ENCODE measurements around the gene KCNMA1. TPM values are rescaled to one million over a fixed set of nuclear protein-coding genes. Genes with fewer than 3 reads are reported as not detected.

KCNMA1 gene
- polyA plus RNA-seq, 1 experiment: 21.4 TPM

GRCh38 chr10:77313066-77313750 lies 324.4 kb downstream of the KCNMA1 start:
- POLR2A ChIA-PET: no interaction called here
- TF ChIP-seq CTCF (IDR thresholded peaks at IDR 0.05; ENCODE audit: insufficient read depth, low read depth, low read length): no peak
- CTCF ChIA-PET: interaction anchor here (0.6 kb wide), 1 partner anchor 148 kb away, joined by 3 read pairs; no protein-coding TSS in a partner anchor
- no peaks in the 10 kb centered on the region for H3K27me3 ChIP-seq (ENCODE audit: control insufficient read depth, insufficient read depth, low read length)
- H3K36me3 ChIP-seq (ENCODE audit: control insufficient read depth, insufficient read depth, low read length): no peaks in the 10 kb centered on the region
- H3K4me3 ChIP-seq (ENCODE audit: low read depth, low read length): no peak overlapping the region
- DNase-seq (ENCODE audit: low read depth): no peak

DNA sequence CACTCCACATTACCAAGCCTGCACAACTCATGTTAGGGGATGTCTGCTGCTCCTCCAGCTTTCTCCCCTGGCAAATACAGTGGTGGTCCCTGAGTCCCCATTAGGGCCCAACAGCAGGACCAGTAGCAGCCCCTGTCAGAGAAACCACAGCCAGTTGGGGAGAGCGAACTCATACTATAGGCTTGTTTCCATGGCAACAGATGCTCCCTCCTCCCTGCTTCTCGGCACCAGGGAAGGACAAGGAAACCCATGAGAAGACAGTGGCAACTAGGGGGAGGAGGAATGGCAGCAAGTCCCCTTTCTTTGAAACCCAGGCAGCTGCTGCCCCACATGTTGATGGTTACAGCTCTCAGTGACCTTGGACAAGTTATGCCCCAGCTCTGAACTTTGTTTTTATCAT lies 326.4 kb downstream of the KCNMA1 start:
- no peak for TF ChIP-seq CTCF (IDR thresholded peaks at IDR 0.05; ENCODE audit: insufficient read depth, low read depth, low read length)
- Histone ChIP-seq H3K4me3 (ENCODE audit: low read depth, low read length) (no peak overlapping the region), H3K36me3 (ENCODE audit: control insufficient read depth, insufficient read depth, low read length) (no peaks in the 10 kb centered on the region), H3K27me3 (ENCODE audit: control insufficient read depth, insufficient read depth, low read length) (no peaks in the 10 kb centered on the region)
- ChIA-PET POLR2A (no interaction called here), CTCF (interaction anchor here (0.8 to 1.5 kb wide), 2 partner anchors 27 to 137 kb away, joined by 3 to 4 read pairs; no protein-coding TSS in a partner anchor)
- no peak for DNase-seq (ENCODE audit: low read depth)

DNA sequence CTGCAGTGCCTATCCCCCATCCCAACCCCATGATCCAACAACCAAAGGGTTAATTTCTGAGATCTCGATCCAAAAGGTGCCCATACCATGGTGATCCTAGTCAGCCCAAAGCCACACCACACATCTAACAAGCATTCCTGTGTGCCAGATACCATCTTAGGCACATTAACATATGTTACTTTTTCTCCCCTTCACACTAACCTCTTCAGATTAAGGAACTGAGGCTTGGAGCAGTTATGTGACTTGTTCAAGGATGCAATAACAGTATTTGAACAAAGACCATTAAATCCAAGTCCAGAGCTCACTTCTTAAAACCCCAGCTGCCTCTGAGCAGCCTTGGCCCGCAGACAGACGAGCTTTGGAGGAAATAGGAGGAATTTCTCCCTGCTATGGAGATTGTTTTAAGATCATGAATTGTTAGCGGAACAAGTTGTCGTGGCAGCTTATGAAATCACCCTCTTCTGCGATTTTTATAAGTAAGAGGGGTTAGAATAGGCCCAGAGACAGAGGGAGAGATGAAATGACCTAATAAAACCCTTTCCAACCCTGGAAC lies 327.2 kb downstream of the KCNMA1 start:
- TF ChIP-seq CTCF (IDR thresholded peaks at IDR 0.05; ENCODE audit: insufficient read depth, low read depth, low read length): no peak
- Histone ChIP-seq H3K4me3 (ENCODE audit: low read depth, low read length) (no peak overlapping the region), H3K27me3 (ENCODE audit: control insufficient read depth, insufficient read depth, low read length) (no peaks in the 10 kb centered on the region), H3K36me3 (ENCODE audit: control insufficient read depth, insufficient read depth, low read length) (no peaks in the 10 kb centered on the region)
- ChIA-PET CTCF (interaction anchor here (0.8 to 1.5 kb wide), 2 partner anchors 28 to 136 kb away, joined by 3 to 4 read pairs; no protein-coding TSS in a partner anchor), POLR2A (no interaction called here)
- no peak for DNase-seq (ENCODE audit: low read depth)

GRCh38 chr10:77309509-77309908 lies 328.1 kb downstream of the KCNMA1 start:
- CTCF ChIA-PET: no interaction called here
- Histone ChIP-seq H3K4me3 (ENCODE audit: low read depth, low read length) (no peak overlapping the region), H3K27me3 (ENCODE audit: control insufficient read depth, insufficient read depth, low read length) (no peaks in the 10 kb centered on the region), H3K36me3 (ENCODE audit: control insufficient read depth, insufficient read depth, low read length) (no peaks in the 10 kb centered on the region)
- no peak for DNase-seq (ENCODE audit: low read depth)
- no peak for TF ChIP-seq CTCF (IDR thresholded peaks at IDR 0.05; ENCODE audit: insufficient read depth, low read depth, low read length)
- POLR2A ChIA-PET: no interaction called here

GRCh38 chr10:77309092-77309491 lies 328.5 kb downstream of the KCNMA1 start:
- no peaks in the 10 kb centered on the region for H3K36me3 ChIP-seq (ENCODE audit: control insufficient read depth, insufficient read depth, low read length)
- TF ChIP-seq CTCF (IDR thresholded peaks at IDR 0.05; ENCODE audit: insufficient read depth, low read depth, low read length): no peak
- no peak overlapping the region for H3K4me3 ChIP-seq (ENCODE audit: low read depth, low read length)
- no peak for DNase-seq (ENCODE audit: low read depth)
- H3K27me3 ChIP-seq (ENCODE audit: control insufficient read depth, insufficient read depth, low read length): no peaks in the 10 kb centered on the region
- CTCF ChIA-PET: no interaction called here
- POLR2A ChIA-PET: no interaction called here
